DMS79 (cell line): ENCODE data around the gene CCL1.
A peak's percentile ranks its signal among the peaks of the same experiment; 100 is the strongest.
"Not testable (repeated sequence)": the region's sequence is repeated elsewhere in the genome, so short reads cannot be mapped to it uniquely, and the experiment has no call there.

Experiments used
- DNase-seq: peaks from one replicate; lab custom pipeline; 2025; lab: John Stamatoyannopoulos, UW

The CCL1 gene

GRCh38 chr17:34358631-34359030 is 4.4 kb downstream of the CCL1 start:
- peak; percentile 21 for DNase-seq

- DNase-seq = no peak
Measured at GRCh38 chr17:34357398-34357797, 5.6 kb downstream of the CCL1 start.

- no peak for DNase-seq
Measured at GRCh38 chr17:34356194-34356593, 6.8 kb downstream of the CCL1 start, which contains the start of gene CCL13. Gene CCL13 (plus strand): TSS chr17:34356480. CDS start chr17:34356527, 47 bp downstream.

DNA sequence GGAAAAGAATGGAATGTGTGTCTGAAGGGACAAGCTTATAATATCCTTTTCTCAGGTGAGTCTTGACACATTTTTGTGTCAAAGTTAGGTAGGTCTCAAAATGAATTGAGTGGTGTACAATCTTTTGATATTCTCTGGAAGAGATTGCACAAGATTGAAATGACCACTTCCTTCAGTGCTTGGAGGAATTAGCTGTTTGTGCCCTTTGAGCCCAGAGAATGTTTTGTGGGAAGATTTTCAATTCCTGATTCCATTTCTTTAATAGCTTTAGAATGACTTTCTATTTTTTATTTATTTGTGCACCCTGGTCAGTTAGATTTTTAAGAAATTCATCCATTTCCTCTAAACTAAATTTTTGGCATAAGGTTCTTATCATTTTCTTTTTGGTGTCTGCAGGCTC is 8.4 kb downstream of the CCL1 start:
- no peak for DNase-seq

DNA sequence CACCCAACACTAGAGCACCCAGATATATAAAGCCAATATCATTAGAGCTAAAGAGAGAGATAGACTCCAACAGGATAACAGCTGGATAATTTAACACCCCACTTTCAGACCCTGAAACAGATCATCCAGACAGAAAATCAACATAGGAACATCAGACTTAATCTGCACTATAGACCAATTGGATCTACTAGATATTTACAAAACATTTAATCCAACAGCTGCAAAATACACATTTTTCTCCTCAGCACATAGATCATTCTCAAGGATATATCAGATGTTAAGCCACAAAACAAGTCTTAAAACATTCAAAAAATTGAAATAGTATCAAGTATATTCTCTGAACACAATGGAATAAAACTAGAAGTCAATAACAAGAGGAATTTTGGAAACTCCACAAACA is 10.8 kb downstream of the CCL1 start:
- DNase-seq = no peak

DNA sequence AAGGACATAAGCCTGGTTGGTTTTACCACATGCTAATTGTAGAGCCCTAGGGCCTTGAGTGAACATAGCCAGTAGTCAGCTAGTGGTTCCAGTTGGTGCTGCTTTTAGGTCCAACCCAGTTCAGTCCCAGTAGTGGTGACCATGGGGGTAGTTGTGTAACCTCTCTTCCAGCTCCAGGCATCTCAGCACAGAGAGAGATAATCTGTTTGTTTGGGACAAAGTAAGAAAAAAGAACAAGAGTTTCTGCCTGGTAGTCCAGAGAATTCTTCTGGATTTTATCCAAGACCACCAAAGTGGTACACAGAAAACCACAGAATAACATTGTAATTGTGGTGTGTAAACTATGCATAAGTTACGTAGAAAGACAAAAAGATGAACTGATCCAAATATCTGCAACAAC is 11.9 kb downstream of the CCL1 start:
- DNase-seq = no peak

GRCh38 chr17:34349751-34350150 is 13.3 kb downstream of the CCL1 start:
- no peak for DNase-seq

DNA sequence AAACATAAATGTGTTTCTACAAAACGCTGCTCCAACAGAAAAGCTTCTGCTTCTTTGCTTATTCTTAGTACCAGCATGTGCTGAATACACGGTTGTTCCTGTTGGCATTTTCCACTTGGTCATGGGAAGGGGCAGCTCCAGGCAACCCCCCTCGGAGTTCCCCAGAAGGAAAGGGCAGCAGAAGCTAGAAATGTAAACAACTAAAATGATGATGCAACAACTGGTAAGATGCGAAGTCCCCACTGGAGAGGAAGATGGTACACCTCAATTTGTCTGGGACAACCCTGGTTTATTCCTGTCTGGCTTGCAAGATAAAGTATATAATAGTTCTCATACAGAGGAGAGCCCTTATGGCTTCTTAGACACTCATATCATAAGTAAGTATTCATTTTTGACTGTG is 16.0 kb downstream of the CCL1 start:
- no peak for DNase-seq

DNA sequence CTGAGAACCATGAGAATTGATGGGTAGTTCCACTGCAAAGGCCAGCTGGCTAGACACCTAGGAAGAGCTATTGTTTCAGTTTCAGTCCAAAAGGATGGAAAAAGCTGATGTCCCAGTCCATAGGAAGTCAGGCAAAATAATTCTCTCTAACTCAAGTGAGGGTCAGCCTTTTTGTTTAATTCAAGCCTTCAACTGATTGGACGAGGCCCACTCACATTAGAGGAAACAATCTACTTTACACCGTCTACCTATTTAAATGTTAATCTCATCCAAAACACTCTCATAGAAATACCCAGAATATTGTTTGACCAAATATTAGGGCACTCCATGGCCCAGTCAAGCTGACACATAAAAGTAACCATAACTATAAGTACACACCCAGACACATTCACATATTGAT is 21.1 kb downstream of the CCL1 start:
- no peak for DNase-seq

- DNase-seq = no peak
Measured at GRCh38 chr17:34339138-34339770, 23.8 kb downstream of the CCL1 start.

DNA sequence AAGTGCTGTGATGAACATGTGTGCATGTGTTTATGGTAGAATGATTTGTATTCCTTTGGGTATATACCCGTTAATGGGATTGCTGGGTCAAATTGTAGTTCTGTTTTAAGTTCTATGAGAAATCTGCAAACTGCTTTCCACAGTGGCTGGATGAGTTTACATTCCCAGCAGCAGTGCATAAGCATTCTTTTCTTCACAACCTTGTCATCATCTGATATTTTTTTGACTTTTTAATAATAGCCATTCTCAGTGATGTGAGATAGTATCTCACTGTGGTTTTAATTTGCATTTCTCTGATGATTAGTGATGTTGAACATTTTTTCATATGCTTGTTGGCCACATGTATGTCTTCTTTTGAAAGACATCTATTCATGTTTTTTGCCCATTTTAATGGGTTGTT is 25.3 kb downstream of the CCL1 start:
- DNase-seq = no peak

- not testable (repeated sequence) for DNase-seq
Measured at GRCh38 chr17:34327580-34327979, 35.5 kb downstream of the CCL1 start.

GRCh38 chr17:34321964-34322363 is 41.1 kb downstream of the CCL1 start:
- DNase-seq = no peak

DNA sequence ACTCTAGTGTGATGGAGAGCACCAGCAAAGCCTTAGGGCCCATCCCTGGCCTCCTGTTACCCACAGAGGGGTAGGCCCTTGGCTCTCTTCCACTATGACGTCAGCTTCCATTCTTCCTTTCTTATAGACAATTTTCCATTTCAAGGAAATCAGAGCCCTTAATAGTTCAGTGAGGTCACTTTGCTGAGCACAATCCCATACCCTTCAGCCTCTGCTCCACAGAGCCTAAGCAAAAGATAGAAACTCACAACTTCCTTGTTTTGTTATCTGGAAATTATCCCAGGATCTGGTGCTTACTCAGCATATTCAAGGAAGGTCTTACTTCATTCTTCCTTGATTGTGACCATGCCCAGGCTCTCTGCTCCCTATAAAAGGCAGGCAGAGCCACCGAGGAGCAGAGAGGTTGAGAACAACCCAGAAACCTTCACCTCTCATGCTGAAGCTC is 44.0 kb downstream of the CCL1 start, which contains the start of gene CCL8:
TSS of gene CCL8 (plus strand) at position 397 of the 445 bp plus-strand sequence. CDS start 67 bp downstream, outside the sequence.
- no peak for DNase-seq

DNA sequence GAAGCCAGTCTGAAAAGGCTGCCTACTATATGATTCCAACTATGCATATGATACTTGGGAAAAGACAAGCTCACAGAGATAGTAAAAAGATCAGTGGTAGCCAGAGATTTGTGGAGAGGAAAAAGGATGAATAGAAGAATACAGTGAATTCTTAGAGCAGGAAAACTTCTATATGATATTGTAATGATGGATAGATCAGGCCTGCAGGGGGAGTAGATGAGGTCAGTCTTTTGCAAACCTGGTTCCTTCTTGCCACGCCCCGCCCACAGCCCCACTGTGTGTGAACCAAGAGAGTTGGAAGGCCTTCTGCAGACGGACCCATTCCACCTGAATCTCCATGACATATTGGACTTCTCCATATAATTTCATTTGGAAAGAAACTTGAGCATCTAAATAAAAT is 44.6 kb downstream of the CCL1 start:
- no peak for DNase-seq

DNA sequence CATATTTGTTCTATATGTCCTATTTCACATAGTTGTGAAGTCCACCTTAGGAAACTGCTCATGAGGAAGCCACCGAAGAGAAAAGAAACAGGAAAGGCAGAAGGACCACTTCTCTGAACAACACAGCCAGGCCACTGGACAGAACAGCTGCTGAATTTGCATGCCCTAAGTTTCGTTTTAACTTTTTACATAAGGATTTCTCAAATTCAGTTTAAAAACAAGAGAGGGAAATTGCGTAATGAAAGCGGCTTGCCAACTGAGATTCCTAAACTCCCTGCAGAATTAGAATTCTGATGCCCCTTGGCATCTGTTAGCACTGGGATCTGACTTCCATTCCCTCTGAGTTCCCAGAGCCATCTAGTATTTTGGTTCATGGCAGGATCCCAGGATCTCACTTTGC is 48.8 kb downstream of the CCL1 start:
- DNase-seq = no peak

DNA sequence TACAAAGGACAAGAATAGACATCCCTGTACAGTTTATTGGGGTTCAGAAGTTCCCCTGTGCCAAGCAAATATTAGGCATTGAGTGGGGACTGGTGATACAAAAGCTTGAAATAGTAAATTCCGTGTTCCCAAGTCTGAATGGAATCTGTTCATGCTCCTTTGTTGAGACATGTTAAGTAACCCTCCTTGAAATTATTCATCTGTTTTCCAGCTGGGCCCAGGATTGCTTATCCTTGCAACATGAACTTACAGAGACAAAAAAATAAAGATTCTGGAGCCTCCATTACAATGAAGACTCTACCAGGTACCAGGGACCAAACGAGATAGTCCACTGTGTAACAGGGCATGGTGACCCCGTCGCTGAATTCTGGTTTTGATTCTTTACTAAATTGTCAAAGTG is 49.9 kb downstream of the CCL1 start:
- no peak for DNase-seq

DNA sequence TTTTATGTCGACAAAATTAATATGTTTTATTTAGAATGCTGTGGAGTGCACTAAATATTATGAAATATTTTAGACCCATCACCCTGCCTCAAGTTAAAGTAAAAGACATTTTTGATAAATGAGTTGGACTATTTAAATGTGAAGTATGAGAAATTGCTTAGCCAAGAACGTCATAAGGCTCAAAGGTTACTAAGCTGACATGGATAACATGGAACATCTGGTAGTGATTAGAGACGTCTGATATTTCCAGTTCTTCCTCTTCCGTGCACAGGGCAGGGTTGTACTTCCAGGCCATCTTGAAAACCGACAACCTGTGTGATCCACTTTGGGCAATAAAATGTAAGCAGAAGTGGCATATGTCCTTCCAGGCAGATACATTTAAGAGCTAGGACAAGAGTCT is 51.0 kb downstream of the CCL1 start:
- DNase-seq = no peak

- no peak for DNase-seq
Measured at GRCh38 chr17:34311291-34311690, 51.7 kb downstream of the CCL1 start.
